ENCODE measurements around the gene AIG1.
"Not testable (repeated sequence)": the region's sequence is repeated elsewhere in the genome, so short reads cannot be mapped to it uniquely, and the experiment has no call there.

AIG1 gene

DNA sequence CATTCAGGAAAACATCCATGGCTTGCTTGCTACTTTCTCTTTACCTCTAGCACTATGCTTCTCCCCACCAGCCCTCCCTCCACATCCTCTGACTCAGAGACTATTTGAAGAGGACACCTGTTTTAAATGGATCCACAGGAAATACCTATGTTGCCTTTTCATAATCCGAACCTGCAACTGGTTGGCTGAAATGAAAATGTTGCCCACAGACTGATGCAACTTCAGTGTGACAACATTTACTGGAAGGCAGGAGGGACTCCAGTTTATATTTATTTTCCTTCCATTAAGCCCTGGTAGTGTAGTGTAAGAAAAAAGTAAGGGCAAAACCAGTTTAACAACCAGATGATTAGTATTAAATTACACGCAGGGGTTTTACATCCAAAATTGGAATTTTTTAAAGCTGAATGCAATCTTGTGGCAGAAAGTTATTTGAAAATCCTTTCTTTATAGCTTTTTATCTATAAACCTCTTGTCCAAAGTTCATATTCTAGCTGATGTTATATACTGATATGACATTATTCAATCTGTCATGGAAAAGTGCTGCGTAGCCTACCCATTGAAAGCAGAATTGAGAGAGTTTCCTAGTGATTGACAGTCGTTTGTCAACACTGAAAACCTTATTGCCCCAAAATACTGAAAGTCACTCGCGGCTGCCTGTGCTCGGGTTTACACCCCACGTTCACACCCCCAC lies 881 bp upstream of the AIG1 start:
- peak; percentile 38 to 78 for DNase-seq

DNA sequence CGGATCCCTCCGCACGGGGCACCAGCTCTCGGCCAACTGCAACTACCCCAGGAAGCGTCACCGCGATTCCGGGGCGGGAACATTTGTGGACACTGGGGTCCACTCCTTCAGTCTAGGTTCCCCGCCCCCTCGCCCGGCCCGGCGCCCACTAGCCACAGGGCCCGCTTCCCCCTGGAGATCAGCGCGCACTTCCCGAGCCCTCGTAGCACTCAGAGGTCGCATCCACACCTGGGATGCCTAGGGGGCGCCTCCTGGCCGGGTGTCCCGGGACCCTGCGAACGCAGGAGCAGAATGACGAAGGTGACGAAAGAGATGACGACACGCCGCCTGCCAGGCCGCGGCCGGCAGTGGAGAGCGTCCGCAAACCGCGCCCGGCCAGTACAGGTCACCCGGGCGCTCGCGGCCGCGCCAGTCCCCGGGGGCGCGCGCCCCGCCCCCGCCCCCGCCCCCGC lies 309 bp upstream of the AIG1 start:
- peak; percentile 88 for DNase-seq

DNA sequence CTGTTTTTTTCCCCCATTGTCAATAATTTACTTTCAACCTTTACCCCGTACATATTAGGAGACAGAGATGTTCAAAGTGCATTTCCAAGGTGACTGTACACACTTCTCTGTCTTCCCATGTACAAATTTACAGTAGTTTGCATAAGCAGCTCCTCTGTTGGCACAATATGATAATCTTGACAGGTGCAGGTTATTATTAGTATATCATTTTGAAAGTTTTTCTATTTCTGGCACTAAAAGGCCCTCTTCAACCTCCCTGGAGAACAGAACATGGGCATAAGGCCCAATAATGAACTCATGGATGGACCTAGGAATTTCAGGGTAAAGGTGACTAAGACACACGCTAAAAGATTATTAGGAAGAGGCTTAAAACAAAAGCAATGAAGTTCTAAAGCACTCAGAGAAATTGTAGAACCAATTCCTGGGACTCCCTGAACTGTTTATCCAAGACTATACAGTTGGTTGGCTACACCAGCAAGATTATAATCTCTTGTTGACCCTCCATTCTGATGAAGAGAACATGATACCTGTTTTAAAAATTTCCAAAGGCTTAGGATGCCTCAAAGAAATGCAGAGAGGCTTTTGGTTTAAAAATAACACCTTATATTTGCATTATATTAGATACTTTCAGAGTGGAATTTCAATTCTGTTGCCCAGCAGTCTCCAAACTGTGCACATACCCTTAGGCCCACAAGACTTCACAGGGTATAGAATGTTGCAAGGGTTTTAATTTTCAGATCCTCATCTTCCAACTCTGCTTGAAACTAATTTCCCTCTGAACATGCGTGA lies 1.1 kb downstream of the AIG1 start:
- DNase-seq = no peak

DNA sequence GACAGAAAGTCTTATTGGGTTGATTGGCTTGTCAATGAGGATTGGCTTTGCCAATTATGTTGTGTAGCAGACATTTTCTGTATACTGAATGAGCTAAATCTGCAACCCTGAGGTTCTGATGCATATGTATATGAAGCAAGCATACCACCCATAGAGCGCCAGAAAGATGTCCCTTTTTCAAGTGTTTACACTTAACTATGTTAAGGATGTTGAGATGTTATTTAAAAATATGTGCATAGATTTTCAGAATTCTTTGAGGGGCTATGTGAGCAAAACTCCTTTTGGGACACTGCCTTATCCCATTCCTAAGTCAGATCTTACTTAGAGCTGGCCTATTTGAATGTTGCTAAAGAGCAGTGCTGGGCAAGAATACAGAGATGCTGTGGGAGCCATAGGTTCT lies 1.9 kb downstream of the AIG1 start:
- DNase-seq = no peak

DNA sequence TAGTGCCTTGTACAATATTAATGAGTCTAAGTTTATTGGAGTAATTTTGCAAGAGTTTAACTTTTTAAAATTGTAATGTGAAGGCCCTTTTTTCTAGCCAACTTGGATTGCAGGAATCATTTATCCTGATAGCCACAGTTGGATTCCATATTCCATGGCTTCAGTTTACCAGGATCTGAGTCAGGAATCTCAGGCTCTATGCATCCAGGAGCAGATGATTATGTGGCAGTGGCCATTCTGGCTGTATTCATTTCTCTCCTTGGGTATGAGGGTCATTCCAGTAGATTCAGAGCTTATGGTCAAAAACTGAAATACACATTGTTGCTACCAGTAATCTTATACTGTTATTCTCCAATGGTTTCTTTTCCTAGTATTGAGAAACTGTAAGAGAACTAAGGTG lies 2.9 kb downstream of the AIG1 start:
- DNase-seq = no peak

DNA sequence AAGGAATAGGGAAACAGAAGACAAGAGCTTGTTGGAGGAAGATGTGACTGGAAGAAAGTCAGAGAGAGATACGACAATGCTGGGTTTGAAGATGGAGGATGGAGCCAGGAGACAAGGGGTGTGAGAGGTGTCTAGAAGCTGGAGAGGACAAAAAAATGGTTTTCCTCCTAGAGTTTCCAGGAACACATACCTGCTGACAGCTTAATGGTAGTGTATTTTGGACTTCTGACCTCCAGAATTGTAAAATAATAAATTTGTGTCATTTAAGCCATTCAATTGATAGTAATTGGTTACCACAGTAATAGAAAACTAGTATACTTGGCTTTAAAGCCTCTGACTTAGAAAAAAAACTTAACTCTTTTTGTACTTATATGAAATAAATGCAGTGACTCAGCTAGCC lies 3.6 kb downstream of the AIG1 start:
- no peak for DNase-seq

DNA sequence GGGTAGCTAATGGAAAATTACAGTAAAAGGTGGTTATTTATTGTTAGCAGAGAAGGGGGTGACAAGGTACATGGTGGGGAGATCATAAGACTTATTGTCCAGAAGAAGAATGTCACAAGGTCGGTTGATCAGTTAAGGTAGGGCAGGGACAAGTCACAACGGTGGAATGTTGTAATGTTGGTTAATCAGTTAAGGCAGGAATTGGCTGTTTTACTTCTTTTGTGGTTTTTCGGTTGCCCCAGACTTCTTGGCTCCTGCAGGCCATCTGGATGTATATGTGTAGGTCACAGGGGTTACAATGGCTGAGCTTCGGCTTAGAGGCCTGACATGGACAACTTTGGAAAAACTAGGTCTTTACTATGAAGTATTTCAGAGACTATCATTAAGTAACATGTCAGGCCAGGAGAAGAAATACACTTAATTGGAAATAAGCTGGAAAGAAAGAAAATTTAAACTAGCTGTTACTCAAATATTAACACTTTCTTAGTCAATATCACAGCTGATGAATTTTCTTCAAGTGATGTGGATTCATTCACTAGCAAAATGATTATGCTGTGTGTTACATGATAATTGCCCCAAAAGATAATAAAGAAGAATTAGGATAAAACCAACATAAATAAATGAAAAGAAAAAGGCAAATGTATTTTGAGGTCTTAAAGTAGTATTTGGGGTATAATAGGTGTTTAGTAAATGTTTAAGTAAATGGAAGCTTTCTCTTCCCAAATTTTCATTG lies 4.4 kb downstream of the AIG1 start:
- DNase-seq = peak; percentile 60 to 63

DNA sequence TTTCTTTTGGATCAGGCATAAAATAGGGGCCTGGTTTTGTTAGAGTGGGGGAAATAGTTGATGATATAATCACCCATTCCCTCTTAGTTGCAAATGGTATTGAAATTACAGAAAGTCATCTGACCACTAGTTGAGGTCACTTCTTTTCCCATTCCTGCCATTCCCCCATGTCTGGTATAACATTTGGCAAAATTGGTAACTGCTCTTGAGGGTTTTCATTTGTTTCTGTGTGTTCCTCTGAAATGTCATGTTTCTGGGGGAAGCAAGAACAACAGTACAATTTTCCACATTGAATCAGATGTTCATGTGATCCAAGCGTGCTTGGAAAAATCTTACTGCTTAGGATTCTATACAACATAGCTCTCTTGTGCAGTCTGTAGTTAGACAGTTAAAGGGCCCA lies 7.3 kb downstream of the AIG1 start:
- DNase-seq = no peak

DNA sequence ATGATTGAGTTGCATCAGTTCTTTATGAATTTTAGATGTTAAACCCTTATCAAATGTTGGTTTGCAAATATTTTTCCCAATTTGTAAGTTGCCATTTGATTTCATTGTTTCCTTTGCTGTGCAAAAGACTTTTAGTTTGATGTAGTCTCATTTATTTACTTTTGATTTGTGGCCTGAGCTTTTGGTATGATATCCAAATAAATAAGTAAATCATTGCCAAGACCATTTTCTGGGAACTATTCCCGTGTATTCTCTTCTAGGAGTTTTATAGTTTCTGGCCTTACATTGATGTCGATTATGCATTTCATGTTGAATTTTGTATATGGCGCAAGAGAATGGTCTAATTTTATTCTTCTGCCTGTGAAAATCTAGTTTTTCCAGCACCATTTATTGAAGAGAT lies 13.4 kb downstream of the AIG1 start:
- no peak for DNase-seq

DNA sequence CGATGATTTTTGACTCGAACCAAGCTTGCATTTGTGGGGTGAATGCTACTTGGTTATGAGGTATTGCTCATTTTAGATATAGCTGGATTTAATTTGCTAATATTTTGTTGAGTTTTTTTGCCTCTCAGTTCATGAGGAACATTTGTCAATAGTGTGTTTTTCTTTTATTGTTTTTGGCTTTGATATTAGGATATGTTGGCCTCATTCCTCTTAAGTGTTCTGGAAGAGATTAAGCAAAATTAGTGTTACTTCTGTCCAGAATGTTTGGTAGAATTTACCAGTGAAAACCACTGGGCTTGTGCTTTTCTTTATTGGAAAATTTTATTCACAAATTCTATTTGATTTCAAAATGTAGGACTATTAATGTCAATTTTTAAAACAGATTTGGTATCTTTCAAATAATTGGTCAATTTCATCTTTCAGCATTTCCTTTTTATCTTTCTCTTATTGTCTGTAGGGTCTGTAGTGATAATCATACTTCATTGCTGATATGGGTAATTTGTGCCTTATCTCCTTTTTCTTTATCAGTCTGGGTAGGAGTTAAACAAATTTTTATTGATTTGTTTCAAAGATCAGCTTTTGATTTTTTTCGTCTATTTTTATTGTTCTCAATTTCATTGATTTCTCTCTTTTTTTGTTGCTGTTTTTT lies 14.1 kb downstream of the AIG1 start:
- DNase-seq = no peak

DNA sequence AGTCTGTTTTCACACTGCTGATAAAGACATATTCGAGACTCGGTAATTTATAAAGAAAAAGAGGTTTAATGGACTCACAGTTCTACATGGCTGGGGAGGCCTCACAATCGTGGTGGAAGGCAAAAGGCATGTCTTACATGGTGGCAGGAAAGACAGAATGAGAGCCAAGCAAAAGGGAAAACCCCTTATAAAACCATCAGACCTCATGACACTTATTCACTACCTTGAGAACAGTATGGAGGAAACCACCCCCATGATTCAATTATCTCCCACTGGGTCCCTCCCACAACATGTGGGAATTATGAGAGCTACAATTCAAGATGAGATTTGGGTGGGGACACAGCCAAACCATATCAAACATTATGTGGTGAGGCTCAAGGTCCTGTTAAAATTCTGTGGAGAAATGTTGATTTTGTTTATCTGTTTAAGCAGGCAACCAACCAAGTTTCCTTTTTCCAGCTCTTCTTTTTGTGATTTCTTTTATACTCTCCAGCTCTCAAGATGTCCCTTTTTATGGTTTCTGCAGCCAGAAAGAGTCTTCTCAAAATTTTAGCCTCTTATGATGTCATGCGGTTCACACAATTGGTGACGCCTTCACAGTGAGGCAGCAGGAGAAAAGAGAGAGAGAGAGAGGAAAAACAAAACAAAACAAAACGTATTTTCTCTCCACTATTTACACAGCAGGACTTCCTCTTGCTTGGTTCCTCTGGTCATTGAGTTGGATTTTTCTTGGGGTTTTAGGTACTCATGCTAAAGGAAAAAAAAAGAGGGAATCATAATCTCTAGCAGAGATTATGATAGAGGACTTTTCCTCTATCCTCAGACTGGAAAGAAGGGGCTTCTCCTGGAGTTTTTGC lies 18.0 kb downstream of the AIG1 start:
- DNase-seq = no peak

DNA sequence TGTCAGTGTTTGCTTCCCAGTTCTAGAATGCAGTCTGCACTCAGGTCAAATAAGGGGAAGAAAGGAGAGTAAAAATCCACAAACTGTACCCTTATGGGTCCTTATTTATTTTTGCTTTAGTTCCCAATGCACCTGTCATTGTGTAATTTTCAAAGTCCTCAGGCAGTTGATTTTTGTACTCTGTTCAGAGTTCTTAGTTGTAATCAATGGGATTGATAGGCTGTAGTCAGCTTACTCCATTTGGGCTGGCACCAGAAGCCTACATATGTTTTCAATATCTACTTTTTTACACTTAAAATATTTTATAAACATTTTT lies 18.6 kb downstream of the AIG1 start:
- no peak for DNase-seq

DNA sequence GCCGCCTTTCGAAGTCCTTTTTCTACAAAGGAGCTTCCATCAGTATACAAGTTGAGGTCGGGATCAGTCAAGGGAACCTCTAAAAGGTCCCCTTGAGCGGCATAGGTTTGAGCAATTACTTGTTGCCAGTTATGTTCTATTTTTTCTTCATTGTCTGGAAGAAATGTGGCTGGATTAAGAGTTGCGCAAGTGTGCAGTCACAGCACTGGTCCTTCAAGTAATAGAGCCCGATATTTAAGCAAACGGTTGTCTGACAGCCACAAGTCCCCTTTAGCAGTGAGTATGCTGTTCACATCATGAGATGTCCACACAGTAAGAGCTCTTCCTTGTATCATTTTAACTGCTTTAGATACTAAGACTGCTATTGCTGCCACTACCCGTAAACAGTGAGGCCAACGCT lies 21.6 kb downstream of the AIG1 start:
- DNase-seq = not testable (repeated sequence)

DNA sequence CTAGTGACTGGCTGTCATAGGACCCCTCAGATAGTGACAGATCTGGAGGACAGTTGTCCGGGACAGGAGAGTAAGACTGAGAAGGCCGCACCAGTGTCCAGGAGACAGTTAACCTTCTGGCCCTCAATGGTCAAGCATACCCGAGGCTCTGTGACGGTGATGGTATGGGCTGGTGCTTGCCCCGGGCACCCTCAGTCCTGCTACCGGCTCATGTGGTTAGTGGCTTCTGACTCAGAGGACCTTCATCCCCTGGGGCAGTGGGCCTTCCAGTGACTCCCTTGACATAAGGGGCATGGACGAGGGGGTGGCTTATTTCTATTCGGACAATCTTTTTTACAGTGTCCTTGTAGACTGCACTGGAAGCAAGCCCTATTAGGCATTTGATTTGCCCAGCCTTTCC lies 23.3 kb downstream of the AIG1 start:
- not testable (repeated sequence) for DNase-seq

DNA sequence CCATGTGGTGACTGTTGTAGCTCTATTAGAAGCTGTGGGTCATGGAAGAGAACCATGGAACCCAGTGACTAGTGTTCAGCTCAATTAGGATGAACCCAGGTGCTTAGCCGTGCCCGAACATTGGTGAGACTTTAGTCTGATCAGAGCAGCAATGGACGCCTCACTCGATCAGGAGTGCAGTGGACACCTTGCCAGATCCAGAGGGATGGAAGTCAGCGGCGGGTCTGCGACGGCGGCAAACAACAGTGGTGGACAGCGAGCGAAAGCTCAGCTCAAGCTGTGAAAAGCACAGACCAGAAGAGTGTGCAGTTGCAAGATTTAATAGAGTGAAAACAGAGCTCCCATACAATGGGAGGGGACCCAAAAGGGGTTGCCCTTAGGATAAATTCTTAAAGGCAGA lies 26.6 kb downstream of the AIG1 start:
- not testable (repeated sequence) for DNase-seq

DNA sequence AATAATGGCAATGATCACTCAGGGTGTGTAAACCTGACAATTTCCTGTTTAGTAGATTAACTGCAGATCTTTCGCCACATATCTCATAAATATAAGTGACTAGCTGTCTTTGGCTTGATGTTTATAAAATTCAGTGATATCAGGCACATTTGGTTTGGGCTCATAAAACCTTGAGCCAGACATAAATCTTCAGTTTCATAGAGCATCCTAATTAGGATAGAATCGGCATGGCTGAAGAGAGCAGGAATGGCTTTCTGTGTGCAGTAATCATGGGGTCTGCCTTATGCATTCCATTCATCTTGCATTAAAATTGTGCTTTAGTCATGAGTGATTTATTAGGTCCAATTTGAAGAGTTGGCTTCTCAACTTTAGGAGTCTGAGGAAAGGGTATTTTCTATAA lies 27.2 kb downstream of the AIG1 start:
- DNase-seq = no peak

DNA sequence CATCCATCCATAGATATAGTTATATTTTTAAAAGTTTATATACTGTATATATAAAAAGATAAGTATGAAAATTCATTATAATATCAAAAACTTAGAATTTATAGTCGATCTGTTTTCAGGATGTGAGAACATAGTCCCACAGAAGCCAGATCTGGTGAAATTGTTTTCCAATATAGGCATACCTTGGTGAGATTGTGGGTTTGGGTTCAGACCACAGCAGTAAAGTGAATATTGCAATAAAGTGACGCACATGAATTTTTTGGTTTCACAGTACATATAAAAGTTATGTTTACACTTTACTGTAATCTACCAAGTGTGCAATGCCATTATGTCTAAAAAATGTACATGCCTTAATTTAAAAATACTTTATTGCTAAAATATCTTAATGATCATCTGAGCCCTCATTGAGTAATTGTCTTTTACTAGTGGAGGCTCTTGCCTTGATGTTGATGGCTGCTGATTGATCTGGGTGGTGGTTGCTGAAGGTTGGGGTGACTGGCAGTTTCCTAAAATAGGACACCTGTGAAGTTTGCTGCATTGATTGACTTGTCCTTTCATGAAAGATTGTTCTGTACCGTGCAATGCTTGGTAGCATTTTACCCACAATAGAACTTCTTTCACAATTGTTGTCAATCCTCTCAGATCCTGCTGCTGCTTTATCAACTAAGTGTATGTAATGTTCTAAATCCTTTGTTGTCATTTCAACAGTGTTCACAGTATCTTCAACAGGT lies 29.8 kb downstream of the AIG1 start:
- no peak for DNase-seq

DNA sequence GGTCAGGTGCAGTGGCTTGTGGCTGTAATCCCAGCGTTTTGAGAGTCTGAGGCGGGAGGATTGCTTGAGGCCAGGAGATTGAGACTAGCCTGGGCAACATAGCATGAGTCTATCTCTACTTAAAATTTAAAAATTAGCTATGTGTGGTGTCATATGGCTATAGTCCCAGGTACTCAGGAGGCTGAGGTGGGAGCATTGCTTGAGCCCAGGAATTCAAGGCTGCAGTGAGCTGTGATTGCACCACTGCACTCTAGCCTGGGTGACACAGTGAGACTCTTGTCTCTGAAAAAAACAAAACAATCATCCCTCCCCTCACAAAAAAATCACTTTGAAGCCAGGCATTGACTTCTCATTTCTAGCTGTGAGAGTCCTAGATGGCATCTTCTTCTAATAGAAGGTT lies 32.1 kb downstream of the AIG1 start:
- DNase-seq = no peak

DNA sequence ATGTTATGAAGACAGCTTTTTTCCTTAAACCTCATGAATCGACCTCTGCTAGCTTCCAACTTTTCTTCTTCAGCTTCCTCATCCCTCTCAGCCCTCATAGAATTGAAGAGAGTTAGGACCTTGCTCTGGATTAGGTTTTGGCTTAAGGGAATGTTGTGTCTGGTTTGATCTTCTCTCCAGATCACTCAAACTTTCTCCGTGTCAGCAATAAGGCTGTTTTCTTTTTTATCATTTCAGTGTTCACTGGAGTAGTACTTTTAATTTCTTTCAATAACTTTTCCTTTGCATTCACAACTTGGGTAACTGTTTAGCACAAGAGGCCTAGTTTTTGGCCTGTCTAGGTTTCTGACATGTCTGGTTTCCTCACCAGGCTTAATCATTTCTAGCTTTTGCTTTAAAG lies 32.6 kb downstream of the AIG1 start:
- DNase-seq = no peak

DNA sequence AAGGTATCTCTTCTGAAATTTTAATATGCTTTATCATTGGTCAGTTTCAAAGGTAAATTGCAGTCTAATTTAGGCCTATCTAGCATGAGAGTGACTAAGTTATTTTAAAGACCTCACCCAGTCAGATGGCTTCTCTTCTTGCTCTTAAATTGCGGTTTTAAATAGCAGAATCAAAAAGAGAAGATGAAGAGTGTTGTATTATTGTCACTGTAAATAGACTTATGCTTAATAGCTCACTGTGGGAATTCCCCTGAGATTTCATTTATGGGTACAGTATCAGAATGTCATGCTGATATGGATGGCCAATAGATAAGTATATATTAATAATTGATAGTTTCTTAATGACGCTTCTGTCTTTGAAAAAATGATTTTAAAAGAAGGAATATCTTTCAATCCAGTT lies 35.7 kb downstream of the AIG1 start:
- DNase-seq = no peak

DNA sequence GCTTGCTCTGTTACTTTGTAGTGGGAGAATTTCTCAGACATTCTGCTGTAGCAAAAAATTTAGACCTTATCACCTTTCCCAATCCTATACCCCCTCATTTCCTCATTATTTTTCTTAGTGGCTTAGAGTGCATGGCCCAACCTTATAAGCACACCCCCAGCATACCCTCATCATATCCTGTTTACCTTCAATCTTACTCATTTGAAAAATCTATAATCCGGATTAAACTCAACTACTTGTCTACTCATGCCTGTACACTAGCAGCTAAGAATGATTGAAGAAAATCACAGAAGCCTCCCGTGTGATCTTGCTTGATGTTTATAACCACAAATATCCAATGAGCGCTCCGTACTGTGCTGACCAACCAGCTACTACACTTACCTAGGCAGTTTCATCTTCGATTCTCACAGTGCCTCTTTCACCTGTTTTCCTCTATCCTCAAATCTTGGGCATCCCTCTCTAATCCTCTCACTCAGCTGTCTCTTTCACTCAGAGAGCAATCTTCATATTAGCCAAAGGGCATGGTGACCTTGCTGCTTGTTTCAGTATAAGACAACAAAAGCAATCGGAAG lies 36.6 kb downstream of the AIG1 start:
- DNase-seq = no peak
